ENCODE data around the gene PATJ.
A peak's percentile ranks its signal among the peaks of the same experiment; 100 is the strongest.

PATJ gene

DNA sequence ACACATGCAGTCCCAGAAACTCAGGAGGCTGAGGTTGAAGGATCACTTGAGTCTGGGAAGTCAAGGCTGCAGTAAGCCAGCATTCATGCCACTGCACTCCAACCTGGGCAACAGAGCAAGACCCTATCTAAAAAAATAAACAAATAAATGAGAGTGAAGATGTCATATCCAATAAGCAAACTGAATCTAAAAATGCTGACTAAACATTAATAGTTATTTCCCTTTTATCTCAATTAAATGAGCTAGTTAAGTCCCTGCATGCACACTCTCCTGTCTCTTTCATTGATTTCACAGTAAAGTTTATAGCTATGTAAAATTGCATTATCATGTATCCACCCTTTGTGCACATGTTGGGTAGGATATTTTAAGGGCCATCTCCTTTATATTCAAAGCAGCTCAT, 371.2 kb downstream of the PATJ start (continued):
- TF ChIP-seq, protein P1, sequence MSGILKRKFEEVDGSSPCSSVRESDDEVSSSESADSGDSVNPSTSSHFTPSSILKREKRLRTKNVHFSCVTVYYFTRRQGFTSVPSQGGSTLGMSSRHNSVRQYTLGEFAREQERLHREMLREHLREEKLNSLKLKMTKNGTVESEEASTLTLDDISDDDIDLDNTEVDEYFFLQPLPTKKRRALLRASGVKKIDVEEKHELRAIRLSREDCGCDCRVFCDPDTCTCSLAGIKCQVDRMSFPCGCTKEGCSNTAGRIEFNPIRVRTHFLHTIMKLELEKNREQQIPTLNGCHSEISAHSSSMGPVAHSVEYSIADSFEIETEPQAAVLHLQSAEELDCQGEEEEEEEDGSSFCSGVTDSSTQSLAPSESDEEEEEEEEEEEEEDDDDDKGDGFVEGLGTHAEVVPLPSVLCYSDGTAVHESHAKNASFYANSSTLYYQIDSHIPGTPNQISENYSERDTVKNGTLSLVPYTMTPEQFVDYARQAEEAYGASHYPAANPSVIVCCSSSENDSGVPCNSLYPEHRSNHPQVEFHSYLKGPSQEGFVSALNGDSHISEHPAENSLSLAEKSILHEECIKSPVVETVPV (CRISPR knock-in tag; IDR thresholded peaks at IDR 0.05) = no peak

DNA sequence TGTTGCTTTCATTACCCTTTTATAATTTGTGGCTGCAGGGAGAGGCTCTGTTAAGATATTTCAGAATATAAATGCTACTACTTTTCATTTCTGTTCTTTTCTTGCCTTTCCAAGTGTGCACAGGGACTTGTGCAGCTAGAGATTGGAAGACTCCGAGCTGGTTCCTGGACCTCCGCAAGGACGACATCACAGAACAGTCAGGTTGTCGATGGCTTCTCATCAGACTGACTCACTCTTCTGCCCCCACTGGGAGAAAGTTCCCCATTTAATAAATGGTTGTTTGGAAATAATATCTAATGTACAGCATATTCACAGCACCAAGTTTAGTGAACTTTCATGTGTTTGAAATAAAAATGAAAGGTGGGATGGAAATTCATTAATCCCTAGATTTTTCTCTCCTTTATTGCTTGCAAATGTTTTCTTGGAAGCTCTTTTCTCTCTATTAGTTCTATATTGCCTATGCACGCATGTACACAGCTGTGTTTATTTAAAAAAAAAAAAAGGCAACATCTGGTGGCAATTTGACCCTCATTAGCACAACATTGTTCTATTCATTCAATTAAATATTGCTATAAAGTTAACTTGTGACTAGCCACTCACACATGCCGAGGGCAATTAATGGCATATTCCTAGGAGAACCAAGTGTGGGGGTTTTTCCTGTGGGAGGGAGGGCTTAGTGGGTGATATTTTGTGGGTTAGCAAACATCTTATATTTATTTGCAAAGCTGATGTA, 374.9 kb downstream of the PATJ start:
- TF ChIP-seq, protein P2, sequence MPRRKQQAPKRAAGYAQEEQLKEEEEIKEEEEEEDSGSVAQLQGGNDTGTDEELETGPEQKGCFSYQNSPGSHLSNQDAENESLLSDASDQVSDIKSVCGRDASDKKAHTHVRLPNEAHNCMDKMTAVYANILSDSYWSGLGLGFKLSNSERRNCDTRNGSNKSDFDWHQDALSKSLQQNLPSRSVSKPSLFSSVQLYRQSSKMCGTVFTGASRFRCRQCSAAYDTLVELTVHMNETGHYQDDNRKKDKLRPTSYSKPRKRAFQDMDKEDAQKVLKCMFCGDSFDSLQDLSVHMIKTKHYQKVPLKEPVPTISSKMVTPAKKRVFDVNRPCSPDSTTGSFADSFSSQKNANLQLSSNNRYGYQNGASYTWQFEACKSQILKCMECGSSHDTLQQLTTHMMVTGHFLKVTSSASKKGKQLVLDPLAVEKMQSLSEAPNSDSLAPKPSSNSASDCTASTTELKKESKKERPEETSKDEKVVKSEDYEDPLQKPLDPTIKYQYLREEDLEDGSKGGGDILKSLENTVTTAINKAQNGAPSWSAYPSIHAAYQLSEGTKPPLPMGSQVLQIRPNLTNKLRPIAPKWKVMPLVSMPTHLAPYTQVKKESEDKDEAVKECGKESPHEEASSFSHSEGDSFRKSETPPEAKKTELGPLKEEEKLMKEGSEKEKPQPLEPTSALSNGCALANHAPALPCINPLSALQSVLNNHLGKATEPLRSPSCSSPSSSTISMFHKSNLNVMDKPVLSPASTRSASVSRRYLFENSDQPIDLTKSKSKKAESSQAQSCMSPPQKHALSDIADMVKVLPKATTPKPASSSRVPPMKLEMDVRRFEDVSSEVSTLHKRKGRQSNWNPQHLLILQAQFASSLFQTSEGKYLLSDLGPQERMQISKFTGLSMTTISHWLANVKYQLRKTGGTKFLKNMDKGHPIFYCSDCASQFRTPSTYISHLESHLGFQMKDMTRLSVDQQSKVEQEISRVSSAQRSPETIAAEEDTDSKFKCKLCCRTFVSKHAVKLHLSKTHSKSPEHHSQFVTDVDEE (CRISPR knock-in tag; IDR thresholded peaks at IDR 0.05) = no peak
- TF ChIP-seq ZC3H10 (CRISPR knock-in tag; IDR thresholded peaks at IDR 0.05) (no peak), ARNTL (CRISPR knock-in tag; IDR thresholded peaks at IDR 0.05; ENCODE audit: borderline replicate concordance, low read depth) (no peak), GLIS3 (CRISPR knock-in tag; IDR thresholded peaks at IDR 0.05) (no peak), ESRRG (CRISPR knock-in tag; IDR thresholded peaks at IDR 0.05) (no peak), TCF4 (CRISPR knock-in tag; IDR thresholded peaks at IDR 0.05; ENCODE audit: borderline replicate concordance) (0 out of 2 replicates have a peak, but pooled peaks have one; percentile 12)
- ATAC-seq = no peak

DNA sequence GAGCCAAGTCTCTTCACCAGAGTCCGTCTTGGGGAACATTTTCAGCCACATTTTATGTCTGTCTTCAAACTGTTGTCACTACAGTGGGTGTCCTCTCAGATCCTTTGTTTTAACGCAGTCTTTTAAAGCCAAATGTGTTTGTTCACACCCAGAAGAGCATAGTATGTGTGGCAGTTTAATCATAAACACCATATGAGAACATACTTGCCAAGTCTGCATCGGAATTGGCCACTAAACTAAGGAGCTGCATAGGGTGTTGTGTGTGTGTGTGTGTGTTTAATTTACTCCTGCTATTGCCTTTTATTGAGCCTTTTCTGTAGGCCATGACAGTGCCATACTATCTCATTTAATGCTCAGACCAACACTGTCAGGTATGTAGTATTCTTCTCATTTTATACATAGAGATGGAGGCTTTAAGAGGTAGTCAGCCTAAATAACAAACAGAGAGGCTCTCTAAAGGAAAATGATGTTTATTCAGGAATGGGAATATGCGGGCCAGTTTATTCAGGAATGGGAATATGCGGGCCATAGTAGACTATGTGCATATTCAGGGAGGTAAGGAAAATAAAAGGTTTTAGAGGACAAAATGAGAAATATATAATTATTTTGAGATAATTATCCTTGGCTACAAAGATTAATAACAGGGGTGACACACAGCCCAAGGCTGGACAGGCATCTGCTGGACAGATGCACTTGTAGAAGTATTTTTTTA, 384.5 kb downstream of the PATJ start:
- TF ChIP-seq, protein P3, sequence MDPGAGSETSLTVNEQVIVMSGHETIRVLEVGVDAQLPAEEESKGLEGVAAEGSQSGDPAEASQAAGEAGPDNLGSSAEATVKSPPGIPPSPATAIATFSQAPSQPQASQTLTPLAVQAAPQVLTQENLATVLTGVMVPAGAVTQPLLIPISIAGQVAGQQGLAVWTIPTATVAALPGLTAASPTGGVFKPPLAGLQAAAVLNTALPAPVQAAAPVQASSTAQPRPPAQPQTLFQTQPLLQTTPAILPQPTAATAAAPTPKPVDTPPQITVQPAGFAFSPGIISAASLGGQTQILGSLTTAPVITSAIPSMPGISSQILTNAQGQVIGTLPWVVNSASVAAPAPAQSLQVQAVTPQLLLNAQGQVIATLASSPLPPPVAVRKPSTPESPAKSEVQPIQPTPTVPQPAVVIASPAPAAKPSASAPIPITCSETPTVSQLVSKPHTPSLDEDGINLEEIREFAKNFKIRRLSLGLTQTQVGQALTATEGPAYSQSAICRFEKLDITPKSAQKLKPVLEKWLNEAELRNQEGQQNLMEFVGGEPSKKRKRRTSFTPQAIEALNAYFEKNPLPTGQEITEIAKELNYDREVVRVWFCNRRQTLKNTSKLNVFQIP (CRISPR knock-in tag; IDR thresholded peaks at IDR 0.05; ENCODE audit: borderline replicate concordance, low read depth) = no peak
- TF ChIP-seq CSDC2 (CRISPR knock-in tag; IDR thresholded peaks at IDR 0.05) (no peak), RARB (CRISPR knock-in tag; IDR thresholded peaks at IDR 0.05) (no peak), SNAI2 (CRISPR knock-in tag; IDR thresholded peaks at IDR 0.05) (no peak), ZFP30 (CRISPR knock-in tag; IDR thresholded peaks at IDR 0.05) (no peak), PPARA (CRISPR knock-in tag; IDR thresholded peaks at IDR 0.05; ENCODE audit: borderline replicate concordance) (no peak), GLIS3 (CRISPR knock-in tag; IDR thresholded peaks at IDR 0.05) (no peak), ZNF565 (CRISPR knock-in tag; conservative IDR thresholded peaks at IDR 0.05; ENCODE audit: low read depth) (no peak), ARNTL (CRISPR knock-in tag; IDR thresholded peaks at IDR 0.05; ENCODE audit: borderline replicate concordance, low read depth) (no peak), TCF4 (CRISPR knock-in tag; IDR thresholded peaks at IDR 0.05; ENCODE audit: borderline replicate concordance) (no peak)
- TF ChIP-seq, protein P2 (CRISPR knock-in tag; IDR thresholded peaks at IDR 0.05) = no peak
- no peak for ATAC-seq

DNA sequence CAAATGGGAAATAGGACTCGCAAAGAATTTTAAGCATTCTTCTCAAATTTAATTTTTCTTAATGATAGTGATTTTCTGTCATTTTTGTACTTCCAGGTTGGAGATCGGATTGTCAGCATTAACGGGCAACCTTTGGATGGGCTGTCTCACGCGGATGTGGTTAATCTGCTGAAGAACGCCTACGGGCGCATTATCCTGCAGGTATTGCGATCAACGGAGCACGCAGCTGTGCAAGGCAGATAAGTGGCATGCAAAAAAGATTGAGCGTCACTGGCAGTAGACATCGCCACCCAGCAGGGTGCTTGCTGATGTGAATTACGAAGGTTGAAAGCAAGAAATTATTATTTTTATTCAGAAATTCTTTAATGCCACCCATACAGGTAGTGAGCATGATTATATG, 386.5 kb downstream of the PATJ start:
- no peak for ATAC-seq
- TF ChIP-seq RARB (CRISPR knock-in tag; IDR thresholded peaks at IDR 0.05) = no peak
- TF ChIP-seq, protein P3 (CRISPR knock-in tag; IDR thresholded peaks at IDR 0.05; ENCODE audit: borderline replicate concordance, low read depth) = no peak
- no peak for TF ChIP-seq ZNF565 (CRISPR knock-in tag; conservative IDR thresholded peaks at IDR 0.05; ENCODE audit: low read depth)
- no peak for TF ChIP-seq ISL1 (CRISPR knock-in tag; IDR thresholded peaks at IDR 0.05)
- TF ChIP-seq TCF4 (CRISPR knock-in tag; IDR thresholded peaks at IDR 0.05; ENCODE audit: borderline replicate concordance) = no peak
- no peak for TF ChIP-seq ZNF8 (CRISPR knock-in tag; IDR thresholded peaks at IDR 0.05)
- TF ChIP-seq CSDC2 (CRISPR knock-in tag; IDR thresholded peaks at IDR 0.05) = no peak
- TF ChIP-seq, protein P2 (CRISPR knock-in tag; IDR thresholded peaks at IDR 0.05) = no peak
- TF ChIP-seq TOX (CRISPR knock-in tag; IDR thresholded peaks at IDR 0.05; ENCODE audit: borderline replicate concordance) = no peak
